HepG2 (cell line): Measurements from ENCODE around the gene RAD51C. TPM values are rescaled to one million over a fixed set of nuclear protein-coding genes. Genes with fewer than 3 reads are reported as not detected.

Experiments used
- ATF4 ChIP-seq, 2 experiments: fragments of 450-650 bp in 1 of 2; sonication (generic) in 1 of 2; formaldehyde crosslinking; IDR thresholded peaks; 2 replicates each; pipeline versions ENCODE4 v1.5.0 to v1.8.0; 2020 to 2022; ENCODE audit warnings: mild to moderate bottlenecking in 1 of 2, missing genetic modification reagents in 1 of 2
- CENPX ChIP-seq: sonication (generic); formaldehyde crosslinking; IDR thresholded peaks from 2 replicates; pipeline ENCODE4 v1.9.0; 2021; ENCODE audit warnings: mild to moderate bottlenecking, missing genetic modification reagents, moderate library complexity
- IRF1 ChIP-seq: sonication (generic); formaldehyde crosslinking; IDR thresholded peaks from 2 replicates; pipeline ENCODE4 v1.4.0; 2020; ENCODE audit warnings: low read depth, mild to moderate bottlenecking, missing genetic modification reagents
- KDM3A ChIP-seq: IDR thresholded peaks from 2 replicates; pipeline ENCODE4 v1.6.1; 2018; ENCODE audit warnings: low read depth, missing compliant biosample characterization
- KMT2B ChIP-seq: IDR thresholded peaks from 2 replicates; pipeline ENCODE4 v1.6.1; 2016; ENCODE audit warnings: missing genetic modification reagents, missing compliant biosample characterization
- NFATC3 ChIP-seq: sonication (generic); formaldehyde crosslinking; IDR thresholded peaks from 2 replicates; pipeline ENCODE4 v1.5.1; 2020; ENCODE audit warnings: mild to moderate bottlenecking, missing genetic modification reagents
- NFKBIZ ChIP-seq: IDR thresholded peaks from 2 replicates; pipeline ENCODE4 v1.6.1; 2018; ENCODE audit warnings: missing genetic modification reagents, missing compliant biosample characterization
- SETDB1 ChIP-seq: sonication (generic); formaldehyde crosslinking; IDR thresholded peaks from 2 replicates; pipeline ENCODE4 v1.5.1; 2020; ENCODE audit warnings: missing genetic modification reagents, mild to moderate bottlenecking, borderline replicate concordance
- ZNF24 ChIP-seq: fragments of 450-650 bp; IDR thresholded peaks from 2 replicates; pipeline ENCODE4 v1.6.1; 2017; ENCODE audit warnings: antibody characterized with exemption, mild to moderate bottlenecking
- ZNF33A ChIP-seq: sonication (generic); formaldehyde crosslinking; IDR thresholded peaks from 2 replicates; pipeline ENCODE4 v1.5.1; 2020; ENCODE audit warnings: missing genetic modification reagents, mild to moderate bottlenecking, moderate library complexity, borderline replicate concordance
- ZNF839 ChIP-seq: sonication (generic); formaldehyde crosslinking; IDR thresholded peaks from 2 replicates; pipeline ENCODE4 v1.4.0; 2020; ENCODE audit warnings: missing genetic modification reagents, mild to moderate bottlenecking, borderline replicate concordance
- polyA plus RNA-seq, 8 experiments: library from polyadenylated mRNA; depleted of rRNA in 3 of 8; stranded (reverse) in 7 of 8; unstranded in 1 of 8; fragments of >200 nt; fragmentation: Illumina TruSeq in 4 of 8; extraction: Trizol in 4 of 8; gene quantifications; 2 replicates each; pipeline versions ENCODE4 v1.2.1 to v1.2.3, GENCODE V29; 2011 to 2016; ENCODE audit warnings: low read depth in 4 of 8, missing spikeins in 1 of 8, mixed read lengths in 1 of 8; ENCODE audit not compliant: insufficient read depth in 1 of 8
- total RNA-seq, 5 experiments: library from RNA; depleted of rRNA; stranded (reverse); fragments of >200 nt; fragmentation: Illumina TruSeq; extraction: Trizol; gene quantifications; 2 replicates each; pipeline ENCODE4 v1.2.3, GENCODE V29; 2016; ENCODE audit warnings: low read depth in 1 of 5
- TF ChIP-seq, protein P1 (sequence below): IDR thresholded peaks from 2 replicates; pipeline ENCODE4 v1.6.1; 2012; ENCODE audit warnings: low read length, improper control_type of control experiment
- TF ChIP-seq, protein P2 (sequence below): sonication (generic); formaldehyde crosslinking; IDR thresholded peaks from 2 replicates; pipeline ENCODE4 v1.4.0; 2020; ENCODE audit warnings: mild to moderate bottlenecking, missing genetic modification reagents

Gene RAD51C
- total and polyA plus RNA-seq, 2 of the 13 experiments (the other 11 are each of a cell fraction or from before 2014, with no cell fraction given) = 38.5 to 106 TPM

- no peak for TF ChIP-seq SETDB1 (CRISPR knock-in tag)
- TF ChIP-seq, protein P1, sequence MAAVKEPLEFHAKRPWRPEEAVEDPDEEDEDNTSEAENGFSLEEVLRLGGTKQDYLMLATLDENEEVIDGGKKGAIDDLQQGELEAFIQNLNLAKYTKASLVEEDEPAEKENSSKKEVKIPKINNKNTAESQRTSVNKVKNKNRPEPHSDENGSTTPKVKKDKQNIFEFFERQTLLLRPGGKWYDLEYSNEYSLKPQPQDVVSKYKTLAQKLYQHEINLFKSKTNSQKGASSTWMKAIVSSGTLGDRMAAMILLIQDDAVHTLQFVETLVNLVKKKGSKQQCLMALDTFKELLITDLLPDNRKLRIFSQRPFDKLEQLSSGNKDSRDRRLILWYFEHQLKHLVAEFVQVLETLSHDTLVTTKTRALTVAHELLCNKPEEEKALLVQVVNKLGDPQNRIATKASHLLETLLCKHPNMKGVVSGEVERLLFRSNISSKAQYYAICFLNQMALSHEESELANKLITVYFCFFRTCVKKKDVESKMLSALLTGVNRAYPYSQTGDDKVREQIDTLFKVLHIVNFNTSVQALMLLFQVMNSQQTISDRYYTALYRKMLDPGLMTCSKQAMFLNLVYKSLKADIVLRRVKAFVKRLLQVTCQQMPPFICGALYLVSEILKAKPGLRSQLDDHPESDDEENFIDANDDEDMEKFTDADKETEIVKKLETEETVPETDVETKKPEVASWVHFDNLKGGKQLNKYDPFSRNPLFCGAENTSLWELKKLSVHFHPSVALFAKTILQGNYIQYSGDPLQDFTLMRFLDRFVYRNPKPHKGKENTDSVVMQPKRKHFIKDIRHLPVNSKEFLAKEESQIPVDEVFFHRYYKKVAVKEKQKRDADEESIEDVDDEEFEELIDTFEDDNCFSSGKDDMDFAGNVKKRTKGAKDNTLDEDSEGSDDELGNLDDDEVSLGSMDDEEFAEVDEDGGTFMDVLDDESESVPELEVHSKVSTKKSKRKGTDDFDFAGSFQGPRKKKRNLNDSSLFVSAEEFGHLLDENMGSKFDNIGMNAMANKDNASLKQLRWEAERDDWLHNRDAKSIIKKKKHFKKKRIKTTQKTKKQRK = no peak
- 0 out of 4 replicates have a peak, but pooled peaks of 1 of the 2 experiments have one; percentile 16 for TF ChIP-seq ATF4 (CRISPR knock-in tag; IDR thresholded peaks at IDR 0.05)
- no peak for TF ChIP-seq CENPX (CRISPR knock-in tag)
- no peak for TF ChIP-seq NFKBIZ (CRISPR knock-in tag)
- TF ChIP-seq ZNF33A (CRISPR knock-in tag) = no peak
- TF ChIP-seq, protein P2, sequence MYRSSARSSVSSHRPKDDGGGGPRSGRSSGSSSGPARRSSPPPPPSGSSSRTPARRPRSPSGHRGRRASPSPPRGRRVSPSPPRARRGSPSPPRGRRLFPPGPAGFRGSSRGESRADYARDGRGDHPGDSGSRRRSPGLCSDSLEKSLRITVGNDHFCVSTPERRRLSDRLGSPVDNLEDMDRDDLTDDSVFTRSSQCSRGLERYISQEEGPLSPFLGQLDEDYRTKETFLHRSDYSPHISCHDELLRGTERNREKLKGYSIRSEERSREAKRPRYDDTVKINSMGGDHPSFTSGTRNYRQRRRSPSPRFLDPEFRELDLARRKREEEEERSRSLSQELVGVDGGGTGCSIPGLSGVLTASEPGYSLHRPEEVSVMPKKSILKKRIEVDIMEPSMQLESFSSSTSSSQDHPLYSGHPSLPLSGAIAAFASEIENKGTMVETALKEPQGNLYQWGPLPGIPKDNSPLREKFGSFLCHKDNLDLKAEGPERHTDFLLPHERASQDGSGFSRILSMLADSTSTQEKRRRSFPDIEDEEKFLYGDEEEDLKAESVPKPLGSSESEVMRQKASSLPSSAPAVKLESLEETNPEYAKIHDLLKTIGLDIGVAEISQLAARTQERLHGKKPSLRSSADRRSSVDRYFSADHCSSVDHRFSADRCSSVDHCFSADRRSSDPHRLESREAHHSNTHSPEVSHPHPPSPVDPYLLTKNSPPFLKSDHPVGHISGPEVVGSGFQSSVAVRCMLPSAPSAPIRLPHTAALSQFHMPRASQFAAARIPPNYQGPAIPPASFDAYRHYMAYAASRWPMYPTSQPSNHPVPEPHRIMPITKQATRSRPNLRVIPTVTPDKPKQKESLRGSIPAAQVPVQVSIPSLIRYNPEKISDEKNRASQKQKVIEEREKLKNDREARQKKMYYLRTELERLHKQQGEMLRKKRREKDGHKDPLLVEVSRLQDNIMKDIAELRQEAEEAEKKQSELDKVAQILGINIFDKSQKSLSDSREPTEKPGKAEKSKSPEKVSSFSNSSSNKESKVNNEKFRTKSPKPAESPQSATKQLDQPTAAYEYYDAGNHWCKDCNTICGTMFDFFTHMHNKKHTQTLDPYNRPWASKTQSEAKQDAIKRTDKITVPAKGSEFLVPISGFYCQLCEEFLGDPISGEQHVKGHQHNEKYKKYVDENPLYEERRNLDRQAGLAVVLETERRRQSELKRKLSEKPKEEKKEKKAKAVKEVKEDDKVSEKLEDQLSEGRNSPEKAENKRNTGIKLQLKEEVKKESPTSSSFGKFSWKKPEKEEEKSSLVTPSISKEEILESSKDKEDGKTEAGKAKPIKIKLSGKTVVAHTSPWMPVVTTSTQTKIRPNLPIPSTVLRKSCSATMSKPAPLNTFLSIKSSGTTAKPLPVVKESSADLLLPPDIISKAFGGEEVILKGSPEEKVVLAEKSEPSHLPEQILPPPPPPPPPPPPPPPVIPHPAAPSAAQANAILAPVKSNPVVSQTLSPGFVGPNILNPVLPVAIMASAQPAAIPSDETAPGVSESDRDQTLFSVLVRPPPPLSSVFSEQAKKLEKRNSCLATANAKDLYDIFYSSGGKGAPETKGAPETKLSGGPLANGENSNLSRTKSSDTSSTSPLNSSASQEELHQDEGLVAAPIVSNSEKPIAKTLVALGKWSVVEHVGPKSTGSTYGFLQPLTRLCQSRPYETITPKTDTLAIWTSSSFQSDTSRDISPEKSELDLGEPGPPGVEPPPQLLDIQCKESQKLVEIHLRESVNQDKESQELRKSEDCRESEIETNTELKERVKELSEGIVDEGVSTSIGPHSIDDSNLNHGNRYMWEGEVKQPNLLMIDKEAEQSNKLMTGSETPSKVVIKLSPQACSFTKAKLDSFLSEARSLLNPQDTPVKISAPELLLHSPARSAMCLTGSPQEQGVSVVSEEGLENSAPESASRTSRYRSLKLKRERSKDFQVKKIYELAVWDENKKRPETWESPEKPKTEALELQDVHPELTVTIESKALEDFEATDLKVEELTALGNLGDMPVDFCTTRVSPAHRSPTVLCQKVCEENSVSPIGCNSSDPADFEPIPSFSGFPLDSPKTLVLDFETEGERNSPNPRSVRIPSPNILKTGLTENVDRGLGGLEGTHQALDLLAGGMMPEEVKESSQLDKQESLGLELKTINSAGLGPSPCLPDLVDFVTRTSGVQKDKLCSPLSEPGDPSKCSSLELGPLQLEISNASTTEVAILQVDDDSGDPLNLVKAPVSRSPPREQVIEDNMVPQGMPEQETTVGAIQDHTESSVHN (CRISPR knock-in tag) = no peak
- TF ChIP-seq KMT2B = no peak
- TF ChIP-seq KDM3A (CRISPR knock-in tag) = no peak
- no peak for TF ChIP-seq IRF1 (CRISPR knock-in tag)
- TF ChIP-seq ZNF24 = no peak
- no peak for TF ChIP-seq ZNF839 (CRISPR knock-in tag)
- no peak for TF ChIP-seq NFATC3 (CRISPR knock-in tag)
These were observed 63.3 kb downstream of the RAD51C start, which contains the start of gene PPM1E (continued) for GRCh38 chr17:58755577-58756245.
